Measurements from ENCODE around the gene DNAJB7.
"Not testable (repeated sequence)": the region's sequence is repeated elsewhere in the genome, so short reads cannot be mapped to it uniquely, and the experiment has no call there.

DNA sequence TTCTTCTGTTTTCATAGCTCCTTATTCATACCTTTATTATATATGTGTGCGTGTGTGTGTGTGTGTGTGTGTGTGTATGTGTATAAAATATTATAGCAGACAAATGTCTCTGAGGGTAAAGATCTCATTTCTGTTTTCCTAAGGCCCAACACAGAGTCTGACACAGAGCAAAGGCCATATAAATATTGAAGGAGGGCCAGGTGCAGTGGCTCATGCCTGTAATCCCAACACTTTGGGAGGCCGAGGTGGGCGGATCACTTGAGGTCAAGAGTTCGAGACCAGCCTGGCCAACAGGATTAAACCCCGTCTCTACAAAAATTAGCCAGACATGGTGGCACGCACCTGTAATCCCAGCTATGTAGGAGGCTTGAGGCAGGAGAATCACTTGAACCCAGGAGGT, 6.5 kb upstream of the DNAJB7 start:
- TF ChIP-seq EZH2 (IDR thresholded peaks at IDR 0.05), result not testable (repeated sequence)
- TF ChIP-seq, protein P1, sequence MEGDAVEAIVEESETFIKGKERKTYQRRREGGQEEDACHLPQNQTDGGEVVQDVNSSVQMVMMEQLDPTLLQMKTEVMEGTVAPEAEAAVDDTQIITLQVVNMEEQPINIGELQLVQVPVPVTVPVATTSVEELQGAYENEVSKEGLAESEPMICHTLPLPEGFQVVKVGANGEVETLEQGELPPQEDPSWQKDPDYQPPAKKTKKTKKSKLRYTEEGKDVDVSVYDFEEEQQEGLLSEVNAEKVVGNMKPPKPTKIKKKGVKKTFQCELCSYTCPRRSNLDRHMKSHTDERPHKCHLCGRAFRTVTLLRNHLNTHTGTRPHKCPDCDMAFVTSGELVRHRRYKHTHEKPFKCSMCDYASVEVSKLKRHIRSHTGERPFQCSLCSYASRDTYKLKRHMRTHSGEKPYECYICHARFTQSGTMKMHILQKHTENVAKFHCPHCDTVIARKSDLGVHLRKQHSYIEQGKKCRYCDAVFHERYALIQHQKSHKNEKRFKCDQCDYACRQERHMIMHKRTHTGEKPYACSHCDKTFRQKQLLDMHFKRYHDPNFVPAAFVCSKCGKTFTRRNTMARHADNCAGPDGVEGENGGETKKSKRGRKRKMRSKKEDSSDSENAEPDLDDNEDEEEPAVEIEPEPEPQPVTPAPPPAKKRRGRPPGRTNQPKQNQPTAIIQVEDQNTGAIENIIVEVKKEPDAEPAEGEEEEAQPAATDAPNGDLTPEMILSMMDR (IDR thresholded peaks at IDR 0.05), result not testable (repeated sequence)

All from neural progenitor cell (in vitro differentiated cells).